H1 (cell line): ENCODE measurements around the gene SLC8A1. TPM values are rescaled to one million over a fixed set of nuclear protein-coding genes. Genes with fewer than 3 reads are reported as not detected.

Experiments used
- ASH2L ChIP-seq: fragments of 200-600, 300-600 bp; sonication (generic); IDR thresholded peaks from one replicate; pipeline ENCODE4 v1.7.1; 2017; ENCODE audit warnings: low read length
- FOSL1 ChIP-seq: IDR thresholded peaks from 2 replicates; pipeline ENCODE4 v1.6.1; 2011; ENCODE audit warnings: mild to moderate bottlenecking, low read depth, low read length, moderate library complexity; ENCODE audit not compliant: insufficient read depth
- PHF8 ChIP-seq: fragments of 200-600 bp; sonication (generic); conservative IDR thresholded peaks from 2 replicates; pipeline ENCODE4 v1.7.1; 2012; ENCODE audit warnings: low read depth, mild to moderate bottlenecking, inconsistent platforms, low read length, moderate library complexity
- RFX5 ChIP-seq: IDR thresholded peaks from 2 replicates; pipeline ENCODE4 v1.6.1; 2011; ENCODE audit warnings: low read depth, low read length, improper control_type of control experiment, borderline replicate concordance
- SIN3A ChIP-seq, 2 experiments: IDR thresholded peaks in 1 of 2; conservative IDR thresholded peaks in 1 of 2; 2 replicates each; pipeline ENCODE4 v1.6.1; 2011 to 2012; ENCODE audit warnings: low read length in 2 of 2, improper control_type of control experiment in 1 of 2, low read depth in 1 of 2, mild to moderate bottlenecking in 1 of 2
- SP1 ChIP-seq: IDR thresholded peaks from 2 replicates; pipeline ENCODE4 v1.6.1; 2011; ENCODE audit warnings: low read depth, low read length
- polyA plus RNA-seq, 7 experiments: library from polyadenylated mRNA; depleted of rRNA in 3 of 7; stranded (reverse) in 5 of 7; unstranded in 2 of 7; fragments of >200 nt in 5 of 7; fragments of 200-250 nt in 2 of 7; gene quantifications; 1 replicate in 5 of 7; 2 replicates in 1 of 7; 4 replicates in 1 of 7; pipeline versions ENCODE4 v1.2.1 to v1.2.3, GENCODE V29; 2011 to 2013; ENCODE audit warnings: missing spikeins in 2 of 7, mixed read lengths in 2 of 7
- total RNA-seq: library from RNA; stranded (reverse); fragmentation: NEBNext Ultra II Directional; extraction: Animal tissue kit (Norgen Biotek cat#: 25700); gene quantifications from 2 replicates; pipeline ENCODE4 v1.2.1, GENCODE V29; 2021
- TF ChIP-seq, protein P1 (sequence below): fragments of 300-600 bp; sonication (generic); IDR thresholded peaks from 2 replicates; pipeline ENCODE4 v1.7.1; 2012; ENCODE audit warnings: low read length, moderate library complexity, mild to moderate bottlenecking, inconsistent platforms; ENCODE audit not compliant: insufficient replicate concordance

The SLC8A1 gene
- total and polyA plus RNA-seq, 2 of the 8 experiments (the other 6 are each of a cell fraction or from before 2014, with no cell fraction given) = 0.68 to 3.6 TPM

DNA sequence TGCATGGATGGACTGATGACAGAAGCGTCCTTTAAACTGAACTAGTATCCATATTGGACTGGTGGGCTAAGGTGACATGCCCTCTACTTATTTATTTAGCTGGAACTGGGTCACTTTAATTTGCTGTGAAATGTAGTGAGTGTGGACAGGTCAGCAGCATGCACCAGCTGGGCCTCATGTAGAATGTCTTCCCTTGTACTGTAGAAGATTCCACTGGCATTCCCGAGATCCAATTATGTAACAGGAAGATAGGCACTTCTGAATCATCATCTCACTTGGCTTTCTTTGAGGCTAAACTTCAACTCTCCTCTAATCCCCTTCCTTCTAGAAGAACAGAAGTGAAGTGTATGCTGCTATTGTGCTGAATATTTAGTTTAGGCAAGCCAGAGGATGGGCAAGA lies 296.2 kb downstream of the SLC8A1 start (continued):
- TF ChIP-seq ASH2L (no peak), RFX5 (no peak), FOSL1 (no peak), SP1 (no peak), PHF8 (no peak), SIN3A (conservative IDR thresholded peaks at IDR 0.05 in 1 of 2, IDR thresholded peaks at IDR 0.05 in 1 of 2; ENCODE audit: low read depth in 1 of 2, low read length in 2 of 2) (no peak)
- TF ChIP-seq, protein P1, sequence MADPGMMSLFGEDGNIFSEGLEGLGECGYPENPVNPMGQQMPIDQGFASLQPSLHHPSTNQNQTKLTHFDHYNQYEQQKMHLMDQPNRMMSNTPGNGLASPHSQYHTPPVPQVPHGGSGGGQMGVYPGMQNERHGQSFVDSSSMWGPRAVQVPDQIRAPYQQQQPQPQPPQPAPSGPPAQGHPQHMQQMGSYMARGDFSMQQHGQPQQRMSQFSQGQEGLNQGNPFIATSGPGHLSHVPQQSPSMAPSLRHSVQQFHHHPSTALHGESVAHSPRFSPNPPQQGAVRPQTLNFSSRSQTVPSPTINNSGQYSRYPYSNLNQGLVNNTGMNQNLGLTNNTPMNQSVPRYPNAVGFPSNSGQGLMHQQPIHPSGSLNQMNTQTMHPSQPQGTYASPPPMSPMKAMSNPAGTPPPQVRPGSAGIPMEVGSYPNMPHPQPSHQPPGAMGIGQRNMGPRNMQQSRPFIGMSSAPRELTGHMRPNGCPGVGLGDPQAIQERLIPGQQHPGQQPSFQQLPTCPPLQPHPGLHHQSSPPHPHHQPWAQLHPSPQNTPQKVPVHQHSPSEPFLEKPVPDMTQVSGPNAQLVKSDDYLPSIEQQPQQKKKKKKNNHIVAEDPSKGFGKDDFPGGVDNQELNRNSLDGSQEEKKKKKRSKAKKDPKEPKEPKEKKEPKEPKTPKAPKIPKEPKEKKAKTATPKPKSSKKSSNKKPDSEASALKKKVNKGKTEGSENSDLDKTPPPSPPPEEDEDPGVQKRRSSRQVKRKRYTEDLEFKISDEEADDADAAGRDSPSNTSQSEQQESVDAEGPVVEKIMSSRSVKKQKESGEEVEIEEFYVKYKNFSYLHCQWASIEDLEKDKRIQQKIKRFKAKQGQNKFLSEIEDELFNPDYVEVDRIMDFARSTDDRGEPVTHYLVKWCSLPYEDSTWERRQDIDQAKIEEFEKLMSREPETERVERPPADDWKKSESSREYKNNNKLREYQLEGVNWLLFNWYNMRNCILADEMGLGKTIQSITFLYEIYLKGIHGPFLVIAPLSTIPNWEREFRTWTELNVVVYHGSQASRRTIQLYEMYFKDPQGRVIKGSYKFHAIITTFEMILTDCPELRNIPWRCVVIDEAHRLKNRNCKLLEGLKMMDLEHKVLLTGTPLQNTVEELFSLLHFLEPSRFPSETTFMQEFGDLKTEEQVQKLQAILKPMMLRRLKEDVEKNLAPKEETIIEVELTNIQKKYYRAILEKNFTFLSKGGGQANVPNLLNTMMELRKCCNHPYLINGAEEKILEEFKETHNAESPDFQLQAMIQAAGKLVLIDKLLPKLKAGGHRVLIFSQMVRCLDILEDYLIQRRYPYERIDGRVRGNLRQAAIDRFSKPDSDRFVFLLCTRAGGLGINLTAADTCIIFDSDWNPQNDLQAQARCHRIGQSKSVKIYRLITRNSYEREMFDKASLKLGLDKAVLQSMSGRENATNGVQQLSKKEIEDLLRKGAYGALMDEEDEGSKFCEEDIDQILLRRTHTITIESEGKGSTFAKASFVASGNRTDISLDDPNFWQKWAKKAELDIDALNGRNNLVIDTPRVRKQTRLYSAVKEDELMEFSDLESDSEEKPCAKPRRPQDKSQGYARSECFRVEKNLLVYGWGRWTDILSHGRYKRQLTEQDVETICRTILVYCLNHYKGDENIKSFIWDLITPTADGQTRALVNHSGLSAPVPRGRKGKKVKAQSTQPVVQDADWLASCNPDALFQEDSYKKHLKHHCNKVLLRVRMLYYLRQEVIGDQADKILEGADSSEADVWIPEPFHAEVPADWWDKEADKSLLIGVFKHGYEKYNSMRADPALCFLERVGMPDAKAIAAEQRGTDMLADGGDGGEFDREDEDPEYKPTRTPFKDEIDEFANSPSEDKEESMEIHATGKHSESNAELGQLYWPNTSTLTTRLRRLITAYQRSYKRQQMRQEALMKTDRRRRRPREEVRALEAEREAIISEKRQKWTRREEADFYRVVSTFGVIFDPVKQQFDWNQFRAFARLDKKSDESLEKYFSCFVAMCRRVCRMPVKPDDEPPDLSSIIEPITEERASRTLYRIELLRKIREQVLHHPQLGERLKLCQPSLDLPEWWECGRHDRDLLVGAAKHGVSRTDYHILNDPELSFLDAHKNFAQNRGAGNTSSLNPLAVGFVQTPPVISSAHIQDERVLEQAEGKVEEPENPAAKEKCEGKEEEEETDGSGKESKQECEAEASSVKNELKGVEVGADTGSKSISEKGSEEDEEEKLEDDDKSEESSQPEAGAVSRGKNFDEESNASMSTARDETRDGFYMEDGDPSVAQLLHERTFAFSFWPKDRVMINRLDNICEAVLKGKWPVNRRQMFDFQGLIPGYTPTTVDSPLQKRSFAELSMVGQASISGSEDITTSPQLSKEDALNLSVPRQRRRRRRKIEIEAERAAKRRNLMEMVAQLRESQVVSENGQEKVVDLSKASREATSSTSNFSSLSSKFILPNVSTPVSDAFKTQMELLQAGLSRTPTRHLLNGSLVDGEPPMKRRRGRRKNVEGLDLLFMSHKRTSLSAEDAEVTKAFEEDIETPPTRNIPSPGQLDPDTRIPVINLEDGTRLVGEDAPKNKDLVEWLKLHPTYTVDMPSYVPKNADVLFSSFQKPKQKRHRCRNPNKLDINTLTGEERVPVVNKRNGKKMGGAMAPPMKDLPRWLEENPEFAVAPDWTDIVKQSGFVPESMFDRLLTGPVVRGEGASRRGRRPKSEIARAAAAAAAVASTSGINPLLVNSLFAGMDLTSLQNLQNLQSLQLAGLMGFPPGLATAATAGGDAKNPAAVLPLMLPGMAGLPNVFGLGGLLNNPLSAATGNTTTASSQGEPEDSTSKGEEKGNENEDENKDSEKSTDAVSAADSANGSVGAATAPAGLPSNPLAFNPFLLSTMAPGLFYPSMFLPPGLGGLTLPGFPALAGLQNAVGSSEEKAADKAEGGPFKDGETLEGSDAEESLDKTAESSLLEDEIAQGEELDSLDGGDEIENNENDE = no peak
